ENCODE measurements around the gene HAP1.
A peak's percentile ranks its signal among the peaks of the same experiment; 100 is the strongest.
"Not testable (repeated sequence)": the region's sequence is repeated elsewhere in the genome, so short reads cannot be mapped to it uniquely, and the experiment has no call there.

The HAP1 gene

DNA sequence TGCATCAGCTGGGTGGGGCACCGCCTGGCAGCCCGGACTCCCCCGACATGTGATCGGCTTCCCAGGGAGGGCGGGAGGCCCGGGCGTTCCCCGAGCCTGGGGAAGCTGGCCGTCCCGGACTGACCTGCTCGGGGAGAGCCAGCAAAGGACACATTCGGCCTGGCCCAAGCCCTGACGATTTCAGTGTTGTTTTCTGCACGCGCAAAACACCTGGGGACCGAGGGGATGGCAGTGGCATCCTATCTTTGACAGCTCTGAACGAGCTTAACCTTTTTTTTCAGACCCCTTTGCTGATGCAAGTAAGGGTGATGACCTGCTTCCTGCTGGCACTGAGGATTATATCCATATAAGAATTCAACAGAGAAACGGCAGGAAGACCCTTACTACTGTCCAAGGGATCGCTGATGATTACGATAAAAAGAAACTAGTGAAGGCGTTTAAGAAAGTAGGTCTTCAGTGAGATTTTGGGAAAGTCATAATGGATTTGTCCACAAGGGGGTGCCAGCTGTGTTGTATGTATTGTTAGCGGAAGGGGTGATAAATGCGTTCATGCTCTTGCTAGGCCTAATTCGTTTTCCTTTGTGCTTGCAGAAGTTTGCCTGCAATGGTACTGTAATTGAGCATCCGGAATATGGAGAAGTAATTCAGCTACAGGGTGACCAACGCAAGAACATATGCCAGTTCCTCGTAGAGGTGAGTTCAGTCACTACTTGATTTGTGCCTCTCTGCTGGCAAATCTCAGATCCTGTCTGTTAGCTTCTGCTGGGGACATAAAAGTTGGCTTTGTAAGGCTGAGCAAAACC is 44.7 kb downstream of the HAP1 start:
- DNase-seq: no peak

DNA sequence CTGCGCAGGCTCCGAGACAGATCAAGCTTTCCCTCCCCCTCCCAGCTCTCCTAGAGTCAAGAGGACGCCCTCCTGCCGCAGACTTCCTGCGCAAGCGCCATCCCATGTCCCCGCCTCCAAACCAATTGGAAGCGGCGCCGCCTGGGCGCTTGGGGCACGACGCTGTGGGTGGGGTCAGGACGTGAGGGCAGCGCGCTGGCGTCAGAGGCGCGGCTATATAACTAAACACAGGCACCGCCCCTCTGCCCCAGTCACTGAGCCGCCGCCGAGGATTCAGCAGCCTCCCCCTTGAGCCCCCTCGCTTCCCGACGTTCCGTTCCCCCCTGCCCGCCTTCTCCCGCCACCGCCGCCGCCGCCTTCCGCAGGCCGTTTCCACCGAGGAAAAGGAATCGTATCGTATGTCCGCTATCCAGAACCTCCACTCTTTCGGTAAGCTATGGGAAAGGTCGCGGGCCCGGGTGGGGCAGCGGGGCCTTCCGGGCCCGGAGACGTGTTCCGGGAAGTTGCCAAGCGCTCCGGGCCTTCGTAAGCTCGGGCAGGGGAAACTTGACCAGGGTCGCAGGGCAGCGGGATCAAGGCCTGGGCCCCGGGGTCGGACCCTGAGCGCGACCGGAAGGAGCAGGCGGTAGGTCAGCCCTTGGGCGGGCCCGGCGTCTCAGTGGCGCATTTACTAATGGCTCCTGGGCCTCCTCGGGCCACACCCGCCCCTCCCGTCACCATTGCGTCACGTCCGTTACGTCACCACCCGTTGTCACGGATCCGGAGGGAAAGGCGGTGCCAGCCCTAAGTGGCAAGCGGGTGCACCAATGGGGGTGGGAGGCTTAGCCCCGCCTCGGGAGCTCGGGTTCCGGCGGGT is 45.6 kb downstream of the HAP1 start, which contains the start of gene EIF1:
TSS of gene EIF1 (plus strand) at position 245 of the 856 bp plus-strand sequence. CDS start at position 399, 154 bp downstream.
- peak; percentile 98 for DNase-seq

DNA sequence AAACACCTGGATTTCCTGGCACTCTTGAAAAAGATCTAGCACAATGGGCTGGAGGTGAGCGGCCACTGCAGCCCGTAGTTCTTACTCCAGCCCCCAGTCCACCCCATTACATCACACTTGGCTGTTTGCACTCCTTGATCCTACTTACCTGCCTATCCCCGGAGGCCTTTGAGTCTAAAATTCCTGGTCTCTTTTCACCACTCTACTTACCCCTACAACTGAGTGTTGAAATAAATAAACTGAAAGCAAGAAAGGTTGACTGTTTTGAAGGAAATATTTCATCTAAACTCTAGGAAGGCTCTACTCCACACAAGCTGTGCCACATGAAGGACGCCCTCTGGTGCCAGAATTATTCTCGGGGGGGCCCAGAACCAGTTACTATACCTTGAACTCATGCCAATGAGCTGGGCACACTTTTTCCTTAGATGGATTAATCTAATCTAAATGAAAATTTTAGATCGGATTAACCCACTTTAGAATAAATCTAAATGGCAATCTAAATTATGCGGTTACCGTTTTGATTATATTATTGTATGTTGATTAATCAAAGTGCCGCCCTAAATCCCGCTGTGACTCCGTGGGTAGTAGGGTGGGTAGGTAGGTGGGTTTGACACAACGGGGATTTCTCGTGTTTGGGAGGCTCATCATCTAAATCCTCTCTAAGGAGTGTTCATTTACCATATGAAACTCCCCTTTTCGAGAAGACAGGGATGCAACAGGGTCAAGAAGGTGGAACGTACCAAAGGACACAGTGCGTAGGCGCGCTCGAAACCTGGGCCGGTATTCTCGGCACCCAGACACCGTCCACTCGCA is 46.4 kb downstream of the HAP1 start:
- peak; percentile 33 for DNase-seq

DNA sequence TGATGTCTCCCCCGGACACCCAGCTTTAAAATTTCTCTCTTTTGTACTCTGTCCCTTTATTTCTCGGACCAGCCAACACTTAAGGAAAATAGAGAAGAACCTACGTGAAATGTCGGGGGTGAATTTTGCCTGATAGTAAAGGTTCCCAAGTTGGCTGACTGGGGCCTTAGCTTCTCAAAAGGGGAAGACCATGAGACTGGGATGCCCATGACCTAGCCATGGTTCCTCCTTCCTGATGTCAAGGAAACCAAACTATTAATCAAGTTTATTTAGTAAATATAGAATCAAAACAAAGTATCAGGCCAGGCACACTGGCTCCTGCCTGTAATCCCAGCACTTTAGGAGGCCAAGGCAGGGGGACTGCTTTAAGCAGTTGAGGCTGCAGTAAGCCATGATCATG is 48.2 kb downstream of the HAP1 start:
- DNase-seq: no peak

DNA sequence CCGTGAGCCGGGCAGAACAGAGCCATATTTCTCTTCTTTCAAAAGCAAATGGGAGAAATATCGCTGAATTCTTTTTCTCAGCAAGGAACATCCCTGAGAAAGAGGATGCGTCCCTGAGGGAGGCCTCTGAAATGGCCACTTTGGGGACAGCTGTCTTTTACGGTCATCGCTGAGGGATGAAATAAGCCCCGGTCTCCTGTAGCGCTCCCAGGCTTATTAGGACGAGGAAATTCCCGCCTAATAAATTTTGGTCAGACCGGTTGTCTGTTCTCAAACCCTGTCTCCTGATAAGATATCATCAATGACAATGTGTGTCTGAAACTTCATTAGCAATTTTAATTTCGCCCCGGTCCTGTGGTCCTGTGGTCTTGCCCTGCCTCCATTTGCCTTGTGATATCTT is 48.7 kb downstream of the HAP1 start:
- DNase-seq: not testable (repeated sequence)

DNA sequence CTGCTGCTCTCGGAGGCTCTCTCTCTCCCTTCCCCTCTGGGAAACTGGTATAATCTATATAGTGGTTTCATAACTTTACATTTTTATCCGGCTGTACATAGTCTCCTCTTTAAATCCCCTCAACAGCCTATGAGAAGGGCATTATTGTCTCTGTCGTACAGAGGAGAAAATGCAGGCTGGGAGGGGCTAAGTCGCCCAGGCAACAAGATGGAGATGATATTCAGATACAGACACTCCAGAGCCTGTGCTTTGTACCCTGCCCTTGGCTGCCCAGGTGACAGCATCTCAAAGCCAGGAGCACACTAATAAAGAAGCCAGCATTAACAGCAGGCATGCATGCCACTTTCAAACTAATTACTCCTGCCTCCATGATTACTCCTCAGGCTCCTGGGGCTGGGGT is 50.4 kb downstream of the HAP1 start:
- no peak for DNase-seq

DNA sequence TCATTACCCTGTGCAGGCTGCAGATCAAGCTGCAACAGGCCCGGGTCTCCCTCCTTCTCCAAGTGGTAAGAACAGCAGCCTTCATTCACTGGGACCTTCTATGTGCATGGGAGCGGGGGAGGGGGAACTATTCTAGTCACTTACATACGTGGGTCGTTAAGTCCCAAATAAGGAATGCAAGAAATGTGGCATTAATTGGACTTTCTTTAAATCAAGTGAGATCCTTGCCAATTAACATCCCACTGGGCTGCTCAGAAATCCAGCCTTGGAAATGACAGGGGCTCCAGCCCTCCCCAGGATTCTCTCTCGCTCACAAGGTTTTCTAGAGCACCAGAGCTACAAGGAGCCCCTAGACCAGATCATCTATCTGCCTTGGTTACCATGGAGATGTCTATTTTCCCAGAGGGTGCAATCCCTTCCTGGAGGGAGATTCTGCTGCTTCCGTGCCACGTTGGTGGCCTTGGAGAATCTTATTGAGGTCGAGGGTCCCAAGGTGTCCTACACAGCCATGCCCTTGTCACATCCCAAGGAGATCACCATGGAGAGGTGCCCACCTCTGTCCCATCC is 50.9 kb downstream of the HAP1 start:
- no peak for DNase-seq

DNA sequence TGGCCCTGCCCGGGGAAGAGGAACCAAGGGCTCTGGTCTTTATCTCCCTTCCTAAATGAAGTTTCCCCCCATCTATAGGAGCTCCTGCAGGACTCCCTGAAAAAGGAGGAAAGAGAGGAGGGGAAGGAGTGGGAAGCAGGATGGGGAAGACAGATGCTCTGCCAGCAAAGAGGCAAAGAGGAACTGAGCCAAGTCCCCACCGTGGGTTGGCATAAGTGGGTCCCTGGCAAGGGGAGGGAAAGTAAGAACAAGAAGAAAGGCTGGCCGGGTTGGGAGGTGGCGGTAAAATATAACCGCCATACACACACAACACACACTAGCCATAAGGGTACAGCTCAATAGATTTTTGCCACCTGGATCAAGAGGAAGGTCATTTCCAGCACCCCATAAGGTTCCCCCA is 51.8 kb downstream of the HAP1 start:
- DNase-seq: no peak

DNA sequence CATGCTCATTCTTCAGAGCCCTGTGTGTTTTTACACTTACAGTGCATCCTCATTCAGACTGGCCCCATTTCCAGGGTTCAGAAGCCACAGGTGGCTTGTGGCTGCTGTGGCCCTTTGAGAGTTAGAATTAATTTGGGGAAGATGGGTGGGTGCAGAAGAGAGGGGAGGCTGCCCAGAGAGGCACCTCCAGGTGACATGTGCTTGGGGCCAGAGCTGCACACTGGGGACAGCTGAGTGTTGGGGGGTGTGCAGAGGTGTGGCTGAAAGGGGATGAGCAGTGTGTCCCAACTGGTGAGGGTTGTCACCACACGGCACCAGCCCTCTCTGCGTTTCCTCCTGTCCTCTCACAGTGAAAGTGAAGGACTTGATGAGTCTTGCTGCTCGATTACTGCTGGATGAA is 52.7 kb downstream of the HAP1 start:
- no peak for DNase-seq

DNA sequence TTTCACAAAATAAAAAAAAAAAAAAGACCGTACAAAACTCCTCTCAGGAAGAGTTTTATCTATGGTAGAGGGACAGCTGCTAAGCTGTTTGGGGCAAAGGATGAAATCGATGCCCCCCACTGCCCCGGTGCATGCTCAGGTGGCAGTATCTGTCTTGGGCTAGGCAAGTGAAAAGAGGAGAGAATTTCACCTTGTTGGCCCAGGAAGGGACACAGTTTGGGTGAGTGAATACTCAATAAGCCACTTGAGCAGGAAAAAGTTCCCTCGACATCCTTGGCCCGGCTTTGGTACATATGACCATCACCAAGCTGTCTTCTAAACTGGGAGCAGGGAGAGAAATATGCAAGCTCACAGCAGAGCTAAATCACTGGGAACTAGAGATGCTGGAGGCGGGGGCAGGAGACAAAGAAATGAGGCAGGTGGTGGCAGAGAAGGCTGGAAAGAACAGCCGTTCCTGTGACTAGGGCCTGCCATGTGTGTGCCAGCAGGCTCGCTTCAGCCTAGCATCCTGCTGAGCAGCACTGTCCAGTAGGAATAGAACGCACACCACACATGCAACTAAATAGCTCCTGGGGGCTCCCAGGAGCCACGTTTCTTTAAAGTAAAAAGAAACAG is 53.9 kb downstream of the HAP1 start:
- DNase-seq: no peak

DNA sequence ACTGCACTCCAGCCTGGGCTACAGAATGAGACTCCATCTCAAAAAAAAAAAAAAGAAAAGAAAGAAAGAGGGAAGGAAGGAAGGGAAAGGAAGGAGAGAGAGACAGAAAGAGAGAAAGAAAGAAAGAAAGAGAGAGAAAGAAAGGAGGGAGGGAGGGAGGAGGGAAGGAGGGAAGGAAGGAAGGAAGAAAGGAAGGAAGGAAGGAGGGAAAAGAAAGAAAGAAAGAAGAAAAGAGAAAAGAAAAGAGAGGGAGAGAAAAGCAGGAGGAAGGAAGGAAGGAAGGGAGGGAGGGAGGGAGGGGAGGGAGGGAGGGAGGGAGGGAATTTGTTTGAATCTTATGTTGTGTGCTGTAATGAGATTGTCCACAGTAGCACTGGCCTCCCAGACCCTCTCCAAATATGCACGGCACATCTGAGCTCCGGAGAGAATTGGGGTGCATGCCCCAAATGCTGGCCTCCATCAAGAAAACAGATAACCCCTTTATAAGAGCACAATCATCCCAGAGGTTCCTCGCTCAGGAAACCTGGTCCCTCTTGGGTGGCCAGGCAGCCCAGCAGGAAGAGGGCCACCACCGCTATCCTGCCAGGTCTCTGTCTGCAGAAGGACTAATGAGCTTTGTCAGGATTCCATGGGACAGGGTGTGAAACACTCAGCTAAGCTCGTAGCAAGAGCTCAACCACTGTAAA is 54.6 kb downstream of the HAP1 start:
- DNase-seq: no peak

DNA sequence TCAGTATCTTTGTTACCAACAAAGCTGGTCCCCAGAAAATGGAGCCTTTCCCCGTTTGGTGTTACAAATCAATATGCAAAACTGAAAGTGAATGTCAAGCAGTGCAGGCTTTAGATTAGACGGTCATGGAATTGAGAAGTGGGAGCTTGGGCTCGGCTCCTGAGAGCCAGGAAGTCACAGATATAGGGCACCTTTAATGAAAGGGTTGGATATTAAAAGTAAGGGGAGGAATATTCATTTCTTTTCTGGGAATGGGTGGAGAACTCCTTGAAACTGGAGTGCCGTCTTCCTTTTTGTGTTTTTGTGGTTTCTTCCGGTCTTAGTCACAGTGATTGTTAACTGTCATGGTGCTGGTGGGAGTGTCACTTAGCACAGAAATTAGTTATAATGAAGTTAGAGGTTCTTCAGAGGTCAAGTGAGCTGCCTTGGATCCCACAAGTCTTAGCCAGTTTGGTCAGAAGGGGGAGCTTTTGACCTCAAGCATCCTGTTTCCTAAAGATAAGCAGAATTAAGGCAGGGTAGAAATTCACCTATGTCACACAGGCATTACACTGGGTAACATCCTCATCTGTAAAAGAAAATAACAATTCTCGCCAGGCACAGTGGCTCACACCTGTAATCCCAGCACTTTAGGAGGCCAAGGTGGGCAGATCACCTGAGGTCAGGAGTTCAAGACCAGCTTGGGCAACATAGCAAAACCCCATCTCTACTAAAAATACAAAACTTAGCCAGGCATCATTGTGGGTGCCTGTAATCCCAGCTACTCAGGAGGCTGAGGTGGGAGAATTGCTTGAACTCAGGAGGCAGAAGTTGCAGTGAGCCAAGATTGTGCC is 55.3 kb downstream of the HAP1 start:
- no peak for DNase-seq

DNA sequence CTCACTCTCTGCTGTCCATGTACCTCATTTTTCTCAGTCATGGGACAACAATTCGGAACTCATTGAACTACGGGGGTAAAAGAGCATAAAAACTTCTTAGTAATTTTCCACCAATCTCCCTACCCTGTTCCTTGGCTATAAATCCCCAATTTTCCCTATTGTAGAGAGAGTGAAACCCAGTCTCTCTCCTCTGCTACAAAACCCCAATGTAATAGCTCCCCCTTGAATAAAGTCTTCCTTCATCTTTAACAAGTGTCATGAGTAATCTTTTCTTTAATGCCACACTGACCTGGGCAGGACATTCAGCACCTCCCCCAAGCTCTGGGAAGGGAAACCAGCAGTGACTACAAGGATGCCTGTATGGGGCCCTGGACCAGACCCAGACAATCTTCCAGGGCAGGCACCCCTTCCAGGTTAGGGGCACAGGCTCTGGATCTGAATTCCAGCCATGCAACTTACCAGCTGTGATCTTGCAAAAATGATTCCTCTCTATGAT is 56.0 kb downstream of the HAP1 start:
- DNase-seq: no peak

DNA sequence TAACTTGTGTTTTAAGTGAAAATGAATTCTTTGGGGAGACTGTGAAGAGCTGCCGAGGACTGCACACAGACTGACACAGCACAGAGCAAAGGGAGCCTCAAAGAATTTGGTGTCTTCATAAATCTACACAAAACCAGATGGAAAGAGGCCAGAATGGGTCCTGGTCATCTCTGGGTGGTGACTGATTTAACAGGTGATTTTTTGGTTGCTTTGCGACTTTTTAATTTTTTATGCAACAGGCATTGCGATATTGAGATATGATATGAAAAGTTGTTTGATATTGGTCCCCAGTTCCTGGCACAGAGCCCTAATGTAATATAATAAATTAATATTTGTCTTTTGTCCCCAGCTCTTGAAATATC is 58.4 kb downstream of the HAP1 start:
- DNase-seq: no peak

DNA sequence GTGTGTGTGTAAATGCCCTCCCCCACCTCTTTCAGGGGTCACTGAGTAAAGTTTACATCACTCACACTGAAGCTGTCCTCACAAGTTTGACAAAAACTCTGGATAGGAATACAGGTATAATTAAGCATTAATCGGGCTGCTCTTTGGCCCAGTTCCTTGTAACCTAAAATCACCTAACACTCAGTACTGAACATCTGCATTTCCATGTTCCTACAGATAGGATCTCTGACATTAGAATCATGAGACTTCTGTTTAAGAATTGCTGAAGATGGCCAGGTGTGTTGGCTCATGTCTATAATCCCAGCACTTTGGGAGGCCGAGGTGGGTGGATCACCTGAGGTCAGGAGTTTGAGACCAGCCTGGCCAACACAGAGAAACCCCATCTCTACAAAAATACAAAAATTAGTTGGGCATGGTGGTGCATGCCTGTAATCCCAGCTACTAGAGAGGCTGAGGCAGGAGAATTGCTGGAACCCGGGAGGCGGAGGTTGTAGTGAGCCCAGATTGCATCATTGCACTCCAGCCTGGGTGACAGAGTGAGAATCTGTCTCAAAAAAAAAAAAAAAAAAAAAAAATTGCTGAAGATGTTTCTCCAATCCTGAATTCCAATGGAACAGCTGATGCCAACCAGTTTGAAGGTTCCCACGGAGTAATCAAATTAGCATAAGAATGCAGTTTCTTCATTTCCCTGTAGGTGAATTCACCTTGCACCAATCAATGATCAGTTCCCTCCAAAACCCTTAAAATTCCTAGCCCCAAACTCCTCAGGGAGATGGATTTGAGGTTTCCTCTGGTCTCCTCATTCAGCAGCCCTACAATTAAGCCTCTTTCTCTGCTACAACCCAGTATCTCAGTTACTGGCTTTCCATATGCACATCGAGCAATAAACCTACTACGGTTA is 59.0 kb downstream of the HAP1 start:
- not testable (repeated sequence) for DNase-seq
